H1 (cell line): ENCODE results near the gene KLHL29. TPM values are rescaled to one million over a fixed set of nuclear protein-coding genes. Genes with fewer than 3 reads are reported as not detected.

Experiments used
- CTCF ChIA-PET: fragments of 300-600 bp; sonication (Branson Sonifier 250); formaldehyde crosslinking; loops from one replicate; lab custom pipeline; 2021; ENCODE audit not compliant: partially characterized antibody; lab: Charles Lee
- POLR2A ChIA-PET: fragments of 300-600 bp; sonication (Branson Sonifier 250); formaldehyde crosslinking; loops from one replicate; lab custom pipeline; 2021; ENCODE audit warnings: inconsistent platforms; ENCODE audit not compliant: partially characterized antibody; lab: Charles Lee
- DNase-seq, 2 experiments: peaks; one replicate each; pipeline versions ENCODE4 v3.0.0 to v3.0.0-alpha.2; 2010 to 2022; ENCODE audit warnings: low spot score in 2 of 2, low read depth in 1 of 2, mixed read lengths in 1 of 2
- FAIRE-seq: peaks from 2 replicates; lab custom pipeline; 2011; peaks lifted over from hg19 to GRCh38; lab: Jason Lieb, UNC
- H2AFZ ChIP-seq: 2 replicates; pipeline ENCODE4 v1.8.1; 2012; ENCODE audit warnings: low read length, inconsistent platforms
- H2AK5ac ChIP-seq: 2 replicates; pipeline ENCODE4 v1.6.1; 2013; ENCODE audit warnings: low read depth, low read length
- H2BK120ac ChIP-seq: replicated peaks from 2 replicates; pipeline ENCODE3; 2013; ENCODE audit warnings: low read depth, low read length, inconsistent platforms
- H2BK12ac ChIP-seq: 2 replicates; pipeline ENCODE4 v1.6.1; 2013; ENCODE audit warnings: low read depth, low read length
- H2BK15ac ChIP-seq: 2 replicates; pipeline ENCODE4 v1.6.1; 2013; ENCODE audit warnings: low read length
- H2BK20ac ChIP-seq: 2 replicates; pipeline ENCODE4 v1.6.1; 2013; ENCODE audit warnings: low read length
- H2BK5ac ChIP-seq: 2 replicates; pipeline ENCODE4 v1.6.1; 2013; ENCODE audit warnings: low read depth, low read length
- H3K14ac ChIP-seq: 2 replicates; pipeline ENCODE4 v1.6.1; 2013; ENCODE audit warnings: inconsistent platforms; ENCODE audit not compliant: insufficient read length
- H3K18ac ChIP-seq: 2 replicates; pipeline ENCODE4 v1.6.1; 2013; ENCODE audit warnings: low read length; ENCODE audit errors: extremely low read depth
- H3K23ac ChIP-seq: 2 replicates; pipeline ENCODE4 v1.6.1; 2013; ENCODE audit warnings: inconsistent platforms; ENCODE audit not compliant: insufficient read length
- H3K23me2 ChIP-seq: 2 replicates; pipeline ENCODE4 v1.6.1; 2013; ENCODE audit warnings: low read depth, low read length
- H3K27ac ChIP-seq: 2 replicates; pipeline ENCODE4 v1.6.1; 2011; ENCODE audit warnings: low read depth, low read length, inconsistent platforms
- H3K27me3 ChIP-seq, 4 experiments: replicated peaks in 1 of 4; 1 replicate in 1 of 4; 2 replicates in 3 of 4; pipeline versions ENCODE4 v1.6.1 to v1.8.1; 2011 to 2013; ENCODE audit warnings: low read length in 3 of 4, mild to moderate bottlenecking in 3 of 4, inconsistent platforms in 2 of 4, mixed read lengths in 2 of 4, moderate library complexity in 1 of 4; ENCODE audit not compliant: control insufficient read depth in 3 of 4, insufficient read depth in 3 of 4; ENCODE audit errors: extremely low read depth in 1 of 4
- H3K36me3 ChIP-seq, 4 experiments: 2 replicates each; pipeline versions ENCODE4 v1.6.1 to v1.8.1; 2011 to 2013; ENCODE audit warnings: mild to moderate bottlenecking in 4 of 4, low read length in 3 of 4, moderate library complexity in 2 of 4, control low read depth in 1 of 4, inconsistent platforms in 1 of 4; ENCODE audit not compliant: insufficient read depth in 4 of 4, control insufficient read depth in 2 of 4
- H3K4ac ChIP-seq: replicated peaks from 2 replicates; pipeline ENCODE3; 2013; ENCODE audit warnings: low read length, low read depth, mixed read lengths, inconsistent platforms; ENCODE audit not compliant: insufficient read length
- H3K4me1 ChIP-seq, 4 experiments: replicated peaks in 1 of 4; 1 replicate in 1 of 4; 2 replicates in 3 of 4; pipeline versions ENCODE4 v1.6.1 to v1.8.1; 2011 to 2013; ENCODE audit warnings: low read length in 3 of 4, inconsistent platforms in 2 of 4, mixed read lengths in 1 of 4; ENCODE audit not compliant: insufficient read depth in 4 of 4, control insufficient read depth in 3 of 4
- H3K4me2 ChIP-seq, 2 experiments: 2 replicates each; pipeline versions ENCODE4 v1.6.1 to v1.8.1; 2011 to 2013; ENCODE audit warnings: low read depth in 2 of 2, low read length in 2 of 2, control low read depth in 1 of 2, inconsistent platforms in 1 of 2, mild to moderate bottlenecking in 1 of 2; ENCODE audit not compliant: insufficient read depth in 1 of 2
- H3K4me3 ChIP-seq, 4 experiments: fragments of 200-600, 300-600 bp in 1 of 4; sonication (generic), shearing (Covaris generic), sonication (Bioruptor Twin) in 1 of 4; 2 replicates each; pipeline versions ENCODE4 v1.5.1 to v1.8.1; 2011 to 2016; ENCODE audit warnings: low read length in 4 of 4, low read depth in 3 of 4, control low read depth in 2 of 4, inconsistent platforms in 2 of 4, mild to moderate bottlenecking in 2 of 4, mixed read lengths in 1 of 4, moderate library complexity in 1 of 4; ENCODE audit not compliant: insufficient read depth in 2 of 4; ENCODE audit errors: extremely low read depth in 1 of 4
- H3K56ac ChIP-seq: replicated peaks from 2 replicates; pipeline ENCODE3; 2013; ENCODE audit warnings: low read depth, mild to moderate bottlenecking, mixed read lengths, low read length, inconsistent platforms; ENCODE audit not compliant: insufficient read length
- H3K79me1 ChIP-seq: 2 replicates; pipeline ENCODE4 v1.6.1; 2013; ENCODE audit warnings: low read depth, low read length, control low read depth
- H3K79me2 ChIP-seq, 2 experiments: 2 replicates each; pipeline versions ENCODE4 v1.6.1 to v1.8.1; 2012 to 2013; ENCODE audit warnings: low read length in 2 of 2, mild to moderate bottlenecking in 2 of 2, inconsistent platforms in 1 of 2; ENCODE audit not compliant: insufficient read depth in 2 of 2, control insufficient read depth in 1 of 2
- H3K9ac ChIP-seq, 4 experiments: replicated peaks in 1 of 4; 1 replicate in 1 of 4; 2 replicates in 3 of 4; pipeline versions ENCODE4 v1.6.1 to v1.8.1; 2011 to 2013; ENCODE audit warnings: low read depth in 3 of 4, low read length in 3 of 4, control low read depth in 2 of 4, mild to moderate bottlenecking in 2 of 4, moderate library complexity in 2 of 4, inconsistent platforms in 1 of 4; ENCODE audit errors: extremely low read depth in 1 of 4
- H3K9me3 ChIP-seq, 2 experiments: 2 replicates each; pipeline versions ENCODE4 v1.6.1 to v1.8.1; 2012 to 2013; ENCODE audit warnings: mild to moderate bottlenecking in 2 of 2, moderate library complexity in 2 of 2, control low read depth in 1 of 2, inconsistent platforms in 1 of 2, low read depth in 1 of 2, low read length in 1 of 2, mixed read lengths in 1 of 2; ENCODE audit not compliant: insufficient read depth in 2 of 2
- H4K20me1 ChIP-seq, 2 experiments: replicated peaks in 1 of 2; 2 replicates each; pipeline versions ENCODE3 to v1.8.1; 2011 to 2013; ENCODE audit warnings: inconsistent platforms in 2 of 2, low read length in 2 of 2, mild to moderate bottlenecking in 1 of 2; ENCODE audit not compliant: insufficient read depth in 2 of 2, control insufficient read depth in 1 of 2
- H4K5ac ChIP-seq: 2 replicates; pipeline ENCODE4 v1.6.1; 2013; ENCODE audit warnings: low read length, low read depth, mixed read lengths, inconsistent platforms; ENCODE audit not compliant: insufficient read length
- H4K8ac ChIP-seq: 2 replicates; pipeline ENCODE4 v1.8.0; 2013; ENCODE audit warnings: mild to moderate bottlenecking, moderate library complexity, low read length, inconsistent platforms; ENCODE audit not compliant: insufficient read depth; ENCODE audit errors: extremely low read depth
- H4K91ac ChIP-seq: replicated peaks from 2 replicates; pipeline ENCODE3; 2013; ENCODE audit warnings: low read length, mixed read lengths, inconsistent platforms; ENCODE audit not compliant: insufficient read length
- GABPA ChIP-seq: IDR thresholded peaks from 2 replicates; pipeline ENCODE4 v1.6.1; 2011; ENCODE audit warnings: mild to moderate bottlenecking, low read length, moderate library complexity, borderline replicate concordance; ENCODE audit not compliant: insufficient read depth
- KDM1A ChIP-seq: fragments of 200-600, 300-600 bp; sonication (generic); IDR thresholded peaks from 2 replicates; pipeline ENCODE4 v1.7.1; 2016; ENCODE audit warnings: mild to moderate bottlenecking, low read length, borderline replicate concordance
- MAX ChIP-seq: IDR thresholded peaks from 2 replicates; pipeline ENCODE4 v1.6.1; 2012; ENCODE audit warnings: inconsistent platforms
- POLR2A ChIP-seq, 2 experiments: IDR thresholded peaks; 1 replicate in 1 of 2; 2 replicates in 1 of 2; pipeline ENCODE4 v1.6.1; 2011; ENCODE audit warnings: low read depth in 2 of 2, low read length in 2 of 2, mild to moderate bottlenecking in 2 of 2; ENCODE audit errors: control extremely low read depth in 1 of 2
- RAD21 ChIP-seq, 2 experiments: IDR thresholded peaks in 1 of 2; conservative IDR thresholded peaks in 1 of 2; 2 replicates each; pipeline ENCODE4 v1.6.1; 2011; ENCODE audit warnings: low read depth in 2 of 2, low read length in 2 of 2, improper control_type of control experiment in 1 of 2, inconsistent platforms in 1 of 2, mild to moderate bottlenecking in 1 of 2, moderate library complexity in 1 of 2
- SAP30 ChIP-seq: fragments of 300-600 bp; sonication (generic); IDR thresholded peaks from 2 replicates; pipeline ENCODE4 v1.7.1; 2012; ENCODE audit warnings: low read length, moderate library complexity, mild to moderate bottlenecking, inconsistent platforms; ENCODE audit not compliant: insufficient read depth, insufficient replicate concordance
- TBP ChIP-seq: IDR thresholded peaks from 2 replicates; pipeline ENCODE4 v1.6.1; 2011; ENCODE audit warnings: low read depth, low read length, improper control_type of control experiment
- YY1 ChIP-seq: IDR thresholded peaks from 2 replicates; pipeline ENCODE4 v1.6.1; 2011; ENCODE audit warnings: low read depth, mild to moderate bottlenecking, low read length
- WGBS, 2 experiments: shearing (Covaris generic) in 1 of 2; methylation state at CpG; one replicate each; pipeline versions ENCODE4 v1.1.6 to v1.1.7; 2013 to 2015; ENCODE audit warnings: low lambda C conversion rate in 2 of 2, mixed read lengths in 2 of 2, inconsistent platforms in 1 of 2, low coverage in 1 of 2, missing lambda C conversion rate in 1 of 2; ENCODE audit not compliant: insufficient replicate concordance in 2 of 2, insufficient coverage in 1 of 2, insufficient read length in 1 of 2; ENCODE audit errors: extremely low coverage in 1 of 2, missing lambda C conversion rate in 1 of 2; 5-methylcytosine and 5-hydroxymethylcytosine counted together
- polyA plus RNA-seq, 7 experiments: library from polyadenylated mRNA; depleted of rRNA in 3 of 7; stranded (reverse) in 5 of 7; unstranded in 2 of 7; fragments of >200 nt in 5 of 7; fragments of 200-250 nt in 2 of 7; gene quantifications; 1 replicate in 5 of 7; 2 replicates in 1 of 7; 4 replicates in 1 of 7; pipeline versions ENCODE4 v1.2.1 to v1.2.3, GENCODE V29; 2011 to 2013; ENCODE audit warnings: missing spikeins in 2 of 7, mixed read lengths in 2 of 7
- total RNA-seq: library from RNA; stranded (reverse); fragmentation: NEBNext Ultra II Directional; extraction: Animal tissue kit (Norgen Biotek cat#: 25700); gene quantifications from 2 replicates; pipeline ENCODE4 v1.2.1, GENCODE V29; 2021

KLHL29 gene
- total and polyA plus RNA-seq, 2 of the 8 experiments (the other 6 are each of a cell fraction or from before 2014, with no cell fraction given), result 1.1 to 4.7 TPM

GRCh38 chr2:23522726-23523372 is 137.9 kb downstream of the KLHL29 start:
- Histone ChIP-seq H3K27ac (no peak overlapping the region), H4K5ac (no peak overlapping the region), H2BK15ac (no peak overlapping the region), H3K4me3 (no peak overlapping the region), H3K4ac (no peak overlapping the region), H2BK5ac (no peak overlapping the region), H2BK20ac (no peak overlapping the region), H3K79me1 (no peaks in the 10 kb centered on the region), H2AFZ (no peak overlapping the region), H2AK5ac (no peak overlapping the region), H2BK12ac (no peak overlapping the region), H2BK120ac (no peak overlapping the region), H3K56ac (no peak overlapping the region), H3K18ac (no peak overlapping the region), H4K20me1 (no peaks in the 10 kb centered on the region), H3K9me3 (no peaks in the 10 kb centered on the region), H3K23me2 (no peaks in the 10 kb centered on the region), H3K9ac (no peak overlapping the region), H3K79me2 (no peaks in the 10 kb centered on the region), H4K8ac (no peak overlapping the region), H3K36me3 (no peaks in the 10 kb centered on the region), H4K91ac (no peak overlapping the region), H3K14ac (no peak overlapping the region), H3K23ac (no peak overlapping the region), H3K4me2 (no peak overlapping the region), H3K27me3 (no peaks in the 10 kb centered on the region; a peak in 2 of 7 replicates), H3K4me1 (peaks cover 3 to 12% (median 5%) of the 10 kb centered on the region in 4 experiments; a peak in 5 of 7 replicates)
- POLR2A ChIA-PET, result interaction anchor here (0.8 to 1.4 kb wide), 2 partner anchors 10 kb away, joined by 3 to 4 read pairs; no protein-coding TSS in a partner anchor
- 85% methylated on average over 15 of the region's 15 CpGs; no CpG with 5 or more reads in 1 of the 2 experiments for WGBS, 2 experiments
- CTCF ChIA-PET, result interaction anchor here (1.0 to 1.5 kb wide), 5 partner anchors 9 to 182 kb away, joined by 3 to 5 read pairs (median 3); no protein-coding TSS in a partner anchor
- DNase-seq (no peak), FAIRE-seq (no peak)
- no peak for TF ChIP-seq RAD21 (IDR thresholded peaks at IDR 0.05 in 1 of 2, conservative IDR thresholded peaks at IDR 0.05 in 1 of 2; ENCODE audit: low read depth in 2 of 2, low read length in 2 of 2)
- no peak for TF ChIP-seq TBP
- no peak for TF ChIP-seq SAP30
- TF ChIP-seq KDM1A, result no peak
- TF ChIP-seq POLR2A (IDR thresholded peaks at IDR 0.05; ENCODE audit: control extremely low read depth in 1 of 2, low read depth in 2 of 2, low read length in 2 of 2), result no peak
- TF ChIP-seq YY1, result no peak
- no peak for TF ChIP-seq MAX
- TF ChIP-seq GABPA, result no peak
